ENCODE results near the gene UPK2.
A peak's percentile ranks its signal among the peaks of the same experiment; 100 is the strongest.

Gene UPK2

DNA sequence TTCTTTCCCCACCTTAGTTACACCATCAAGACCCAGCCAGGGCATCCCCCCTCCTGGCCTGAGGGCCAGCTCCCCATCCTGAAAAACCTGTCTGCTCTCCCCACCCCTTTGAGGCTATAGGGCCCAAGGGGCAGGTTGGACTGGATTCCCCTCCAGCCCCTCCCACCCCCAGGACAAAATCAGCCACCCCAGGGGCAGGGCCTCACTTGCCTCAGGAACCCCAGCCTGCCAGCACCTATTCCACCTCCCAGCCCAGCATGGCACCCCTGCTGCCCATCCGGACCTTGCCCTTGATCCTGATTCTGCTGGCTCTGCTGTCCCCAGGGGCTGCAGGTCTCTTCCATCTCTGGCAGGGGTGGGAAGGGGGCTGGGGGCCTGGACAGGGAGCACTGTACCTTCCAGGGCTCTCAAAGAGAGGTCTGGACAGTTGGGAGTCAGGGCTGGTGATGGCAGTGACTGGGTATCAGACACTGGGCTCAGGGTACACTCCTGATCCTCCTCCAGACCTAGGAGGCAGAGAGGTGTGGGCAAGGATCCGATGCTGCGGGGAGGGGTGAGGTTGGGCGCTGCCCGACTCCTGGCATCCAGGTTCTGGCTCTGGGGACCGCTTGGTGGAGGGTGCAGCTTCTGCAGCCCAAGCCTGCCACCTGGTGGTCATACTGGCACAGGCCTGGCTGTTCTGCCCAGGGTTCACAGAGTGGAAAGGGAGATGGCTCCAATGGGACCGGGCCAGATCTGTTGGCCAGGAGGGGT, at the start of gene UPK2:
Gene UPK2 (plus strand): TSS at position 205 of the 753 bp plus-strand sequence. CDS start 53 bp downstream, at position 258.
- TF ChIP-seq, protein P1, sequence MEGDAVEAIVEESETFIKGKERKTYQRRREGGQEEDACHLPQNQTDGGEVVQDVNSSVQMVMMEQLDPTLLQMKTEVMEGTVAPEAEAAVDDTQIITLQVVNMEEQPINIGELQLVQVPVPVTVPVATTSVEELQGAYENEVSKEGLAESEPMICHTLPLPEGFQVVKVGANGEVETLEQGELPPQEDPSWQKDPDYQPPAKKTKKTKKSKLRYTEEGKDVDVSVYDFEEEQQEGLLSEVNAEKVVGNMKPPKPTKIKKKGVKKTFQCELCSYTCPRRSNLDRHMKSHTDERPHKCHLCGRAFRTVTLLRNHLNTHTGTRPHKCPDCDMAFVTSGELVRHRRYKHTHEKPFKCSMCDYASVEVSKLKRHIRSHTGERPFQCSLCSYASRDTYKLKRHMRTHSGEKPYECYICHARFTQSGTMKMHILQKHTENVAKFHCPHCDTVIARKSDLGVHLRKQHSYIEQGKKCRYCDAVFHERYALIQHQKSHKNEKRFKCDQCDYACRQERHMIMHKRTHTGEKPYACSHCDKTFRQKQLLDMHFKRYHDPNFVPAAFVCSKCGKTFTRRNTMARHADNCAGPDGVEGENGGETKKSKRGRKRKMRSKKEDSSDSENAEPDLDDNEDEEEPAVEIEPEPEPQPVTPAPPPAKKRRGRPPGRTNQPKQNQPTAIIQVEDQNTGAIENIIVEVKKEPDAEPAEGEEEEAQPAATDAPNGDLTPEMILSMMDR (IDR thresholded peaks at IDR 0.05; ENCODE audit: control insufficient read depth, insufficient read depth, low read depth, low read length, missing control alignments): peak; percentile 97
- DNase-seq (ENCODE audit: low read depth): peak; percentile 25
- H3K4me3 ChIP-seq (ENCODE audit: control insufficient read depth, low read depth, low read length): no peak within 1 kb of the TSS

DNA sequence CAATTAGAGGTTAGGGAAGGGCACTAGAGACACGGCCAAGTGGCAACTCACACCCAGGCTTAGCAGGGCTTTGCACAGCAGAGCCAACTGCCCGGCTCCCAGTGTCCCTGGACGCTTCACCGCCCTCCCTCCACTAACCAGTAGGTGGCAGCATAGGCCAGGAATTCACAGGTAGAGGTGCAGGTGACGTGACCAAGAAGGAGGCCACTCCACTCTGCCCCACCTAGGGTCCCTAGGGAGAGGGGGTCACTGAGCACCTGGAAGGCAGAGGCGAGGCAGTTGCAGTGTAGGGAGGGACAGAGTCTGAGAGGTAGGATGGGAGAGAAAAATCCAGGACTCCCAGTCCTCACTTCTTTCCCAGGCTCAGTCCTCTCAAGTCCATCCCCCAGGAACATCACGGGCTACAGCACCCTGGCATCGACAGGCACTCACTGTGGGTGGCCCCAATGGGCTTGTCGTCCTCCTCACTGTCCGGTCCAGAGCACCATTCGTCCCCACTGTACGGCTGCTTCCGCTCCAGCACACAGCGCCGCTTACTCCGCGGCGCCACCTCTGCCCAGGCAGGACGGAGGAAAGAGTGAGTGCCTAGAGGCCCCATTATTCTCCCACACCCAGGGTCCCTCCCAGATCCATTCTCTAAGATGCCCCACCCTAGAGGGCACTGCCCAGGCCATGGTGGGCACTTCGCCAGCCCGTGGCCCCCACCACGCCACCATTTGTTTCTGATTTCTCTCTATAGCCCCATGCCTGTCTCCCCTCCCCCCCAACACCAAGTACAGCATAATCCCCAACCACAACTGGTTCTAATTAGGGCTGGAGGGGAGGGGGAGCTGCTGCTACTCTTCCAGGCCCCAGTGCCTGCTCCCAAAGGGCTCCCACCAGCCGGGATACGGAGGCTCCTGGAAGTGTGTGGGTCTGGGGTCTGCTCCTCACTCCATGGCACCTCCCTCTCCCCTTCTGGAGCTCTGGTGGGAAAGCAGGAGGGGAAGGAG, 48.8 kb upstream of the UPK2 start:
- no peak for DNase-seq (ENCODE audit: low read depth)
- TF ChIP-seq, protein P1 (IDR thresholded peaks at IDR 0.05; ENCODE audit: control insufficient read depth, insufficient read depth, low read depth, low read length, missing control alignments): peak; percentile 93

DNA sequence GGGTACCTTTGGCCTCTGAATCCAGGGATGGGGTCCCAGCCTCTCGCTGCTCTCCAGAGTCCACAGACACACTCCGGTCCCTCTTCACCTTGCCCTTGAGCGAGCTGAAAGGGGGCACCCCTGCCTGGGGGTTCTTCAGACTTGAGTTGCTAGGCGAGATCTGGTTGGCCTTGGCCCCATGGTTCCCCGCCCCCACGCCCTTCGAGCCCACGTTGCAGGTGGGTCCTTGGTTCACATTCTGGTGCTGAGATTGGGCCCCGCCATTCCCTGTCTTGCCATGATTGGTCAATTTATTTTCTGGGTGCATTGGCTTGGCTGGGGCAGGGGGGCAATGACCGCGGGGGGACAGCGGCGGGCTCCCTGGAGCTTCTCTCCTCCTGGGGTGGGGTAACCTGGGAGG, 47.8 kb upstream of the UPK2 start:
- TF ChIP-seq, protein P1 (IDR thresholded peaks at IDR 0.05; ENCODE audit: control insufficient read depth, insufficient read depth, low read depth, low read length, missing control alignments): no peak
- H3K4me3 ChIP-seq (ENCODE audit: control insufficient read depth, low read depth, low read length): no peak overlapping the region
- DNase-seq (ENCODE audit: low read depth): no peak

More for the DNA sequence above, 48.8 kb upstream of the UPK2 start:
- H3K4me3 ChIP-seq (ENCODE audit: control insufficient read depth, low read depth, low read length): peak overlapping the region; percentile 22

DNA sequence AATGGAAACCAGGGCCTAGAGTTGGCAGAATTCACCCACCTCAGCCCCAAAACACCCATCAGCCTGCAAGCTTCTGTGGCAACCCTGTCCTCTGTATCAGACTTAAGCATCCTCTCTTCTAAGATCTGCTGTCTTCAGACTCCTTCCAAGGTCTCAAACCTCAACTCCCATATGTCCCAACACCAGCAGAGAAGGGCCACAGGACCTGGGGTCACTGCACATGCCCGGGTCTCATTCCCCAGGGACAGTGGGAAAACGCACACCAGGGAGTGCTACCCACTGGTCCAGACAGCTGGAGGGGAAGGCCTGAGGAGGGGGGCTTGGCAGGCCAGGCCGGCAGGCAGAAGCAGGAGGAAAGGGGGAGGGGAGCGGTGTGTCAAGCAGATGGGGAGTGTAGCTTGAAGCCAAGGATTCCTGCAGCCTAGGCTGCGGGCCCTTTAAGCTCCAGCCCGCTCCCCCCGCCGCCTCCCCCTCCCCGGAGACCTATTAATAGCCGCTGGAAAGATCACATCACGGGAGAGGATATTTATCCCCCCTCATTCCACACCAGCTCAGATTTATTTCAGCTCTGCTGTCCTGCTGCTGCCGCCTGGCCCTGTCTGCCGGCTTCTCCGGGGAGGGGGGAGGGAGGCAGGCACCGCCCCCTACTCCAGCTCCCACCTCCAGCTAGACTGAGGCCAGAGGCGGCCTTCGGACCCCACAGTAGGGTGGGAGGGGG, 47.0 kb upstream of the UPK2 start:
- peak; percentile 83 for DNase-seq (ENCODE audit: low read depth)
- TF ChIP-seq, protein P1 (IDR thresholded peaks at IDR 0.05; ENCODE audit: control insufficient read depth, insufficient read depth, low read depth, low read length, missing control alignments): no peak
- peak overlapping the region; percentile 43 for H3K4me3 ChIP-seq (ENCODE audit: control insufficient read depth, low read depth, low read length)

DNA sequence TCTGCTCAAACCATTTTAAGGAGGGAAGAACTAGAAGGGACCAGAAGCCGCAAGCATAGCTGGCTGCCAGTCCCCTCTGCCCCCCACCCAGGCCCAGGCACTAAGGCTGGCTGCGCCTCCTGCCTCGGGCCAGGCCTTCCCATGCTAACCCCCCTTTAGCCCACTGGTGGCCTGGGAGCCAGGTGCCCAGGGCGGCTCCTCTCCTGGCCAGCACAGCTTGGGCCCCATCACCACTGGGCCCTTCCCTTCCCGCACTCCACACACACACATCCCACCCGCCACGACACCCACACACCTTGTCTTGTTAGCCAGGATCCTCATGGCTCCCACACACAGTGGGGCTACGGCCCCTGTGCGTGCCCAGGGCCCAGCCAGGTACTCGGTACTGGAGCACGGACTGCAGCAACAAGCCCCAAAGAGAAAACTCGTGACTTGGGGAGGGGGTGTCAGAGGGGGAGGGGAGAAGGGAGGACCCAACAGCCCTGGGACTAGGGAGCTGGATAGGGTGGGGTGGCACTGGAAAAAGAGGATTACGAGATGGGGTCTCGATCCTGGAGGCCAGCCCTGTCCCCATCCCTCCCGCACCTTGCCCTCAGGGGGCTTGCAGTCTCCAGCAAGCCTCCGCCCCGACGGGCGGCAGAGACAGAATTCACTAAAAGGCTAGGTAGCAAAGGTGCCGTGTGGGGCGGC, 46.3 kb upstream of the UPK2 start:
- peak overlapping the region; percentile 43 for H3K4me3 ChIP-seq (ENCODE audit: control insufficient read depth, low read depth, low read length)
- no peak for DNase-seq (ENCODE audit: low read depth)
- TF ChIP-seq, protein P1 (IDR thresholded peaks at IDR 0.05; ENCODE audit: control insufficient read depth, insufficient read depth, low read depth, low read length, missing control alignments): no peak

Measured in AG09309 (cell line).